ENCODE measurements around the gene ILF3.

ILF3 gene

GRCh38 chr19:10634963-10635362, 19.2 kb upstream of the ILF3 start:
- no peak overlapping the region for H3K4me3 Mint-ChIP-seq
- H3K27ac Mint-ChIP-seq: peak overlapping the region; percentile 50
- no peaks in the 10 kb centered on the region for H3K9me3 Mint-ChIP-seq
- H3K4me1 Mint-ChIP-seq: peaks cover 25% of the 10 kb centered on the region
- peaks cover 100% of the 10 kb centered on the region for H3K36me3 Mint-ChIP-seq
- no peak for DNase-seq (ENCODE audit: low spot score in 2 of 2)
- no peak for ATAC-seq

GRCh38 chr19:10636304-10636972, 17.7 kb upstream of the ILF3 start:
- no peak for ATAC-seq
- DNase-seq (ENCODE audit: low spot score in 2 of 2): no peak
- H3K9me3 Mint-ChIP-seq: no peaks in the 10 kb centered on the region
- peak overlapping the region; percentile 89 for H3K27ac Mint-ChIP-seq
- no peak overlapping the region for H3K4me3 Mint-ChIP-seq
- H3K36me3 Mint-ChIP-seq: peaks cover 100% of the 10 kb centered on the region
- peaks cover 25% of the 10 kb centered on the region for H3K4me1 Mint-ChIP-seq

- ATAC-seq (no peak), DNase-seq (ENCODE audit: low spot score in 2 of 2) (no peak)
- Mint-ChIP-seq H3K9me3 (no peaks in the 10 kb centered on the region), H3K27ac (peak overlapping the region; percentile 89), H3K4me3 (no peak overlapping the region), H3K4me1 (peaks cover 32% of the 10 kb centered on the region), H3K36me3 (peaks cover 100% of the 10 kb centered on the region)
Measured at GRCh38 chr19:10637894-10638293, 16.3 kb upstream of the ILF3 start.

GRCh38 chr19:10639836-10640235, 14.3 kb upstream of the ILF3 start:
- H3K9me3 Mint-ChIP-seq: no peaks in the 10 kb centered on the region
- no peak for DNase-seq (ENCODE audit: low spot score in 2 of 2)
- H3K4me1 Mint-ChIP-seq: peaks cover 52% of the 10 kb centered on the region
- no peak overlapping the region for H3K4me3 Mint-ChIP-seq
- no peak for ATAC-seq
- H3K27ac Mint-ChIP-seq: peak overlapping the region; percentile 89
- H3K36me3 Mint-ChIP-seq: peaks cover 100% of the 10 kb centered on the region

GRCh38 chr19:10640361-10640760, 13.8 kb upstream of the ILF3 start:
- Mint-ChIP-seq H3K36me3 (peaks cover 98% of the 10 kb centered on the region), H3K4me3 (no peak overlapping the region), H3K9me3 (no peaks in the 10 kb centered on the region), H3K4me1 (peaks cover 52% of the 10 kb centered on the region), H3K27ac (no peak overlapping the region)
- DNase-seq (ENCODE audit: low spot score in 2 of 2) (no peak), ATAC-seq (no peak)

GRCh38 chr19:10641248-10641647, 12.9 kb upstream of the ILF3 start:
- DNase-seq (ENCODE audit: low spot score in 2 of 2) (no peak), ATAC-seq (no peak)
- Mint-ChIP-seq H3K4me1 (peaks cover 48% of the 10 kb centered on the region), H3K36me3 (peaks cover 89% of the 10 kb centered on the region), H3K4me3 (no peak overlapping the region), H3K9me3 (no peaks in the 10 kb centered on the region), H3K27ac (peak overlapping the region; percentile 52)

- peaks cover 39% of the 10 kb centered on the region for H3K4me1 Mint-ChIP-seq
- H3K9me3 Mint-ChIP-seq: no peaks in the 10 kb centered on the region
- no peak for DNase-seq (ENCODE audit: low spot score in 2 of 2)
- ATAC-seq: no peak
- H3K36me3 Mint-ChIP-seq: peaks cover 75% of the 10 kb centered on the region
- H3K4me3 Mint-ChIP-seq: no peak overlapping the region
- peak overlapping the region; percentile 75 for H3K27ac Mint-ChIP-seq
Measured at GRCh38 chr19:10642473-10643171, 11.5 kb upstream of the ILF3 start.

GRCh38 chr19:10643172-10643967, 10.8 kb upstream of the ILF3 start:
- H3K9me3 Mint-ChIP-seq: no peaks in the 10 kb centered on the region
- H3K27ac Mint-ChIP-seq: peak overlapping the region; percentile 75
- H3K4me1 Mint-ChIP-seq: peaks cover 37% of the 10 kb centered on the region
- H3K36me3 Mint-ChIP-seq: peaks cover 68% of the 10 kb centered on the region
- H3K4me3 Mint-ChIP-seq: no peak overlapping the region
- ATAC-seq (no peak), DNase-seq (ENCODE audit: low spot score in 2 of 2) (no peak)

- H3K27ac Mint-ChIP-seq: peak overlapping the region; percentile 75
- no peak overlapping the region for H3K4me3 Mint-ChIP-seq
- no peak for DNase-seq (ENCODE audit: low spot score in 2 of 2)
- H3K4me1 Mint-ChIP-seq: peaks cover 41% of the 10 kb centered on the region
- ATAC-seq: no peak
- H3K9me3 Mint-ChIP-seq: no peaks in the 10 kb centered on the region
- H3K36me3 Mint-ChIP-seq: peaks cover 63% of the 10 kb centered on the region
Measured at GRCh38 chr19:10643968-10644259, 10.2 kb upstream of the ILF3 start.

GRCh38 chr19:10644260-10645007, 9.7 kb upstream of the ILF3 start:
- peaks cover 37% of the 10 kb centered on the region for H3K4me1 Mint-ChIP-seq
- H3K4me3 Mint-ChIP-seq: no peak overlapping the region
- H3K9me3 Mint-ChIP-seq: no peaks in the 10 kb centered on the region
- peaks cover 57% of the 10 kb centered on the region for H3K36me3 Mint-ChIP-seq
- DNase-seq (ENCODE audit: low spot score in 2 of 2): peak; percentile 75 to 88
- peak; percentile 87 for ATAC-seq
- peak overlapping the region; percentile 75 for H3K27ac Mint-ChIP-seq

- no peak for DNase-seq (ENCODE audit: low spot score in 2 of 2)
- no peak for ATAC-seq
- Mint-ChIP-seq H3K9me3 (no peaks in the 10 kb centered on the region), H3K27ac (no peak overlapping the region), H3K36me3 (peaks cover 36% of the 10 kb centered on the region), H3K4me3 (no peak overlapping the region), H3K4me1 (peaks cover 36% of the 10 kb centered on the region)
Measured at GRCh38 chr19:10646456-10647159, 7.5 kb upstream of the ILF3 start.

GRCh38 chr19:10648360-10648759, 5.8 kb upstream of the ILF3 start:
- H3K36me3 Mint-ChIP-seq: peaks cover 34% of the 10 kb centered on the region
- peak overlapping the region; percentile 86 for H3K27ac Mint-ChIP-seq
- DNase-seq (ENCODE audit: low spot score in 2 of 2) (no peak), ATAC-seq (peak; percentile 75)
- H3K9me3 Mint-ChIP-seq: no peaks in the 10 kb centered on the region
- no peak overlapping the region for H3K4me3 Mint-ChIP-seq
- H3K4me1 Mint-ChIP-seq: peaks cover 32% of the 10 kb centered on the region

- H3K36me3 Mint-ChIP-seq: peaks cover 49% of the 10 kb centered on the region
- H3K4me3 Mint-ChIP-seq: peak overlapping the region; percentile 90
Measured at GRCh38 chr19:10651851-10652250, 2.3 kb upstream of the ILF3 start.

GRCh38 chr19:10653482-10653731, 739 bp upstream of the ILF3 start:
- DNase-seq (ENCODE audit: low spot score in 2 of 2) (no peak), ATAC-seq (no peak)
- Mint-ChIP-seq H3K4me3 (peak overlapping the region; percentile 90), H3K36me3 (peaks cover 64% of the 10 kb centered on the region), H3K27ac (peak overlapping the region; percentile 98), H3K9me3 (no peaks in the 10 kb centered on the region), H3K4me1 (peaks cover 37% of the 10 kb centered on the region)

More at GRCh38 chr19:10651851-10652250, 2.3 kb upstream of the ILF3 start:
- ATAC-seq (no peak), DNase-seq (ENCODE audit: low spot score in 2 of 2) (no peak)
- Mint-ChIP-seq H3K27ac (peak overlapping the region; percentile 98), H3K9me3 (no peaks in the 10 kb centered on the region), H3K4me1 (peaks cover 37% of the 10 kb centered on the region)

Data from stimulated activated effector memory CD8-positive, alpha-beta T cell treated with anti-CD3 and anti-CD28 coated beads, Interleukin-12 subunit alpha, Interleukin-12 subunit beta, amount 100 ng/mL, for 72 hours (primary cell).